HFFc6 (cell line): ENCODE data around the gene LUC7L3. TPM values are rescaled to one million over a fixed set of nuclear protein-coding genes. Genes with fewer than 3 reads are reported as not detected.
"Not testable (repeated sequence)": the region's sequence is repeated elsewhere in the genome, so short reads cannot be mapped to it uniquely, and the experiment has no call there.

Source experiments
- DNase-seq: peaks from one replicate; pipeline ENCODE4 v3.0.0-alpha.2; 2018
- H3K27ac Mint-ChIP-seq: 2 replicates; pipeline ENCODE4 v1.8.0; 2020; ENCODE audit warnings: mild to moderate bottlenecking, mixed read lengths
- H3K27me3 Mint-ChIP-seq: 2 replicates; pipeline ENCODE4 v1.8.0; 2021; ENCODE audit warnings: mild to moderate bottlenecking, moderate library complexity, mixed read lengths; ENCODE audit not compliant: insufficient read depth
- H3K36me3 Mint-ChIP-seq: 2 replicates; pipeline ENCODE4 v1.8.0; 2021; ENCODE audit warnings: low read depth, mixed read lengths
- H3K4me1 Mint-ChIP-seq: 2 replicates; pipeline ENCODE4 v1.8.0; 2020; ENCODE audit warnings: low read depth, mixed read lengths
- H3K4me3 Mint-ChIP-seq: 2 replicates; pipeline ENCODE4 v1.8.0; 2020; ENCODE audit warnings: mild to moderate bottlenecking, moderate library complexity, mixed read lengths
- H3K9me3 Mint-ChIP-seq: 2 replicates; pipeline ENCODE4 v1.8.0; 2020; ENCODE audit warnings: mild to moderate bottlenecking, mixed read lengths
- CTCF ChIP-seq: fragments of 200-600 bp; sonication (generic); IDR thresholded peaks from 2 replicates; pipeline ENCODE4 v1.5.0; 2021; ENCODE audit warnings: antibody characterized with exemption, mild to moderate bottlenecking
- total RNA-seq, 6 experiments: library from RNA; stranded (reverse); fragmentation: NEBNext Ultra II Directional; extraction: Animal tissue kit (Norgen Biotek cat#: 25700); gene quantifications; 2 replicates in 1 of 6; 3 replicates in 5 of 6; pipeline ENCODE4 v1.2.3, GENCODE V29; 2021

The LUC7L3 gene
- total RNA-seq, 6 experiments from 2014 or later: 54.0 to 76.3 (median 59.1) TPM

- H3K9me3 Mint-ChIP-seq: no peaks in the 10 kb centered on the region
- peaks cover 5% of the 10 kb centered on the region; the same call in 1 of the 2 replicates for H3K27me3 Mint-ChIP-seq
- H3K4me3 Mint-ChIP-seq: peak overlapping the region; percentile 97
- peaks cover 16% of the 10 kb centered on the region for H3K36me3 Mint-ChIP-seq
- no peak for DNase-seq
- H3K4me1 Mint-ChIP-seq: peaks cover 28% of the 10 kb centered on the region
- no peak for TF ChIP-seq CTCF
- peak overlapping the region; percentile 99 for H3K27ac Mint-ChIP-seq
These were observed 2.0 kb downstream of the LUC7L3 start for GRCh38 chr17:50721194-50722010.

GRCh38 chr17:50722746-50723145 is 3.3 kb downstream of the LUC7L3 start:
- no peak for TF ChIP-seq CTCF
- 0 out of 2 replicates have a peak overlapping the region, but pooled peaks have one; percentile 8 for H3K27ac Mint-ChIP-seq
- peaks cover 36% of the 10 kb centered on the region for H3K4me1 Mint-ChIP-seq
- DNase-seq: no peak
- H3K36me3 Mint-ChIP-seq: peaks cover 21% of the 10 kb centered on the region
- no peaks in the 10 kb centered on the region for H3K9me3 Mint-ChIP-seq
- peaks cover 5% of the 10 kb centered on the region; the same call in 1 of the 2 replicates for H3K27me3 Mint-ChIP-seq
- peak overlapping the region; percentile 54 for H3K4me3 Mint-ChIP-seq

- peaks cover 37% of the 10 kb centered on the region for H3K4me1 Mint-ChIP-seq
- DNase-seq, H3K27ac Mint-ChIP-seq, H3K4me3 Mint-ChIP-seq, H3K9me3 Mint-ChIP-seq, H3K27me3 Mint-ChIP-seq: not testable (repeated sequence)
- H3K36me3 Mint-ChIP-seq: peaks cover 21% of the 10 kb centered on the region
These were observed 5.2 kb downstream of the LUC7L3 start for GRCh38 chr17:50724622-50725021.

DNA sequence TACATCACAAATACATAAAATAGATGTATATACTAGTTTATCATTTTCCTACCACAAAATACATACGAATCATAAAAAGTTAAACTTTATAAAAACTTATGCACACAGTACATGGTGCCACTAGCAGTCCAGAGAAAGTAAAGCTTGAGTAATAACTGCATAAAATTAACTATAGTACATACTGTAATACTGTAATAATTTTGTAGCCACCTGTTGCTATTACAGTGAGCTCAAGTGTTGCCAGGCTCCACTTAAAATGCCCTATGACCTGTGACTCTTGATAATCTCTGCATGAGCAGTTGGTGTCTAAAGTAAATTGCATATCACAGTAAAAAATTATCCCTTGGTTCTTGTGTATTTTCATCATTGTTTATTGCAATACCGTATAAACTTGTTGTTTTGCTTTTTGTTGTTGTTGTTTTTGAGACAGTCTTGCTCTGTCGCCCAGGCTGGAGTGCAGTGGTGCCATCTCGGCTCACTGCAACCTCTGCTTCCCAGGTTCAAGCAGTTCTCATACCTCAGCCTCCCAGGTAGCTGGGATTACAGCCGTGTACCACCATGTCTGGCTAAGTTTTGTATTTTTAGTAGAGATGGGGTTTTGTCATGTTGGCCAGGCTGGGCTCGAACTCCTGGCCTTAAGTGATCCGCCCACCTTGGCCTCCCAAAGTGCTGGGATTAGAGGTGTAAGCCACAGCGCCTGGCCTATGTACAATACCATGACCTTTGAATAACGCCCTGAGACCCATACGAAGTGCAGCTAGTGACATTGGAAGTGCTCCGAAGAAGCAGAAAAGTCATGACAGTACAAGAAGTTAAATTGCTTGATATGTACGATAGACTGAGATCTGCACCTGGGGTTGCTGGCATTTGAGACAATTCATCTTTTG is 6.6 kb downstream of the LUC7L3 start:
- no peak for TF ChIP-seq CTCF
- H3K36me3 Mint-ChIP-seq: peaks cover 9% of the 10 kb centered on the region
- H3K4me1 Mint-ChIP-seq: peaks cover 35% of the 10 kb centered on the region
- no peaks in the 10 kb centered on the region for H3K9me3 Mint-ChIP-seq
- no peak overlapping the region for H3K4me3 Mint-ChIP-seq
- H3K27me3 Mint-ChIP-seq: peaks cover 5% of the 10 kb centered on the region; the same call in 1 of the 2 replicates
- no peak overlapping the region for H3K27ac Mint-ChIP-seq
- DNase-seq: no peak

DNA sequence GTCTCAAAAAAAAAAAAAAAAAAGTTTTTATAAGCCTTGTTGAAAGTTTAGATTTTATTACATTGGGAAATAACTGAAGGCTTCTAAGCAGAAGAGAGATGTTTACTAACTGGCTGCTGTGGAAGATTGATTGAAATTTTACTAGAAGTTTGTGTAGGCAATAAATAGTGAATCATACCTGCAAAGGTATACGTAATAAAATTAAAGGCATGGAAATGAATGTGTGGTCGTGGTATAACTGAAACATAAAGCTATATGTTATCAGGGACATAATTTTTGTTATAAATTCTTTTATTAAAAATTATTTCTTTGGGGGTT is 8.7 kb downstream of the LUC7L3 start:
- no peak for TF ChIP-seq CTCF
- Mint-ChIP-seq H3K27ac (no peak overlapping the region), H3K36me3 (peaks cover 5% of the 10 kb centered on the region)

More for the DNA sequence above, 8.7 kb downstream of the LUC7L3 start:
- Mint-ChIP-seq H3K9me3 (no peaks in the 10 kb centered on the region), H3K4me1 (peaks cover 30% of the 10 kb centered on the region), H3K4me3 (no peak overlapping the region), H3K27me3 (no peaks in the 10 kb centered on the region)
- DNase-seq: no peak
